ENCODE results near the gene RNF152. TPM values are rescaled to one million over a fixed set of nuclear protein-coding genes. Genes with fewer than 3 reads are reported as not detected.

The RNF152 gene
- total and polyA plus RNA-seq, 2 of the 13 experiments (the other 11 are each of a cell fraction or from before 2014, with no cell fraction given): 0.04 TPM; not detected in 1

- no peaks in the 10 kb centered on the region for H3K9me3 ChIP-seq (ENCODE audit: low read length)
- no peak overlapping the region for H3K4me3 ChIP-seq (replicated peaks in 1 of 3; ENCODE audit: insufficient read depth in 1 of 3, low read depth in 2 of 3, low read length in 3 of 3)
- no peak overlapping the region for H3K4me2 ChIP-seq (ENCODE audit: low read depth, low read length)
- no peak for TF ChIP-seq HMGA1 (CRISPR knock-in tag; conservative IDR thresholded peaks at IDR 0.05)
- TF ChIP-seq ZNF564 (CRISPR knock-in tag; IDR thresholded peaks at IDR 0.05): no peak
- no peak for TF ChIP-seq ZNF784 (CRISPR knock-in tag; IDR thresholded peaks at IDR 0.05; ENCODE audit: borderline replicate concordance)
- TF ChIP-seq ZBTB8A (CRISPR knock-in tag; IDR thresholded peaks at IDR 0.05; ENCODE audit: borderline replicate concordance, low read depth): no peak
- no peak for TF ChIP-seq RCOR2 (CRISPR knock-in tag; IDR thresholded peaks at IDR 0.05)
- TF ChIP-seq ZNF501 (CRISPR knock-in tag; IDR thresholded peaks at IDR 0.05): no peak
- TF ChIP-seq HNF1A (IDR thresholded peaks at IDR 0.05; ENCODE audit: low read depth): no peak
- TF ChIP-seq HNF1A (CRISPR knock-in tag; IDR thresholded peaks at IDR 0.05; ENCODE audit: borderline replicate concordance): no peak
- TF ChIP-seq ZNF841 (CRISPR knock-in tag; IDR thresholded peaks at IDR 0.05; ENCODE audit: borderline replicate concordance): no peak
- no peak for TF ChIP-seq YEATS2 (CRISPR knock-in tag; IDR thresholded peaks at IDR 0.05; ENCODE audit: borderline replicate concordance)
- no peak for TF ChIP-seq RAD21 (CRISPR knock-in tag; IDR thresholded peaks at IDR 0.05)
- POLR2A ChIA-PET: no interaction called here
- BruUV-seq (replicated peaks): no TSS peak
- in situ Hi-C loops (cut with HindIII; ENCODE audit: extremely low pct_ligation_motif_present, low pct_unique_long_range_greater_than_20kb) (no loop called here), intact Hi-C loops (cut with micrococcal nuclease; ENCODE audit: unreplicated experiment) (no loop called here)
- no peaks in the 10 kb centered on the region for H4K20me1 ChIP-seq (ENCODE audit: insufficient read depth, low read length)
- H2AFZ ChIP-seq (ENCODE audit: low read length): no peak overlapping the region
- H3K4me1 ChIP-seq (ENCODE audit: insufficient read depth, low read length): no peaks in the 10 kb centered on the region
- no peak overlapping the region for H3K27ac ChIP-seq (ENCODE audit: extremely low read length, insufficient read depth, low read length)
- CTCF ChIA-PET (ENCODE audit: low intra/inter-chr PET ratio, low total read pairs): no interaction called here
- no peaks in the 10 kb centered on the region for H3K79me2 ChIP-seq (ENCODE audit: insufficient read depth, low read length)
- FAIRE-seq (no peak), ATAC-seq (no peak), DNase-seq (ENCODE audit: low spot score) (no peak)
- no peaks in the 10 kb centered on the region for H3K36me3 ChIP-seq (replicated peaks in 1 of 2; ENCODE audit: control insufficient read depth in 1 of 2, insufficient read depth in 2 of 2, low read length in 2 of 2)
- H3K9ac ChIP-seq (ENCODE audit: insufficient read depth, low read depth, low read length): no peak overlapping the region
- H3K27me3 ChIP-seq (ENCODE audit: control insufficient read depth in 1 of 2, insufficient read depth in 2 of 2, low read length in 2 of 2): 0 out of 5 replicates have a peak, but pooled peaks cover 0 to 3% of the 10 kb centered on the region in 2 experiments
- 0% methylated on average over 5 of the region's 5 CpGs for WGBS (ENCODE audit: low lambda C conversion rate)
Measured at GRCh38 chr18:61924550-61924949, 31.7 kb upstream of the RNF152 start.
